K562 (cell line): ENCODE measurements around the gene FSTL4. TPM values are rescaled to one million over a fixed set of nuclear protein-coding genes. Genes with fewer than 3 reads are reported as not detected.

Source experiments
- ATAC-seq: fragments of 200-7000 bp; cut with Tn5 transposase; 3 replicates; pipeline ENCODE4 v1.9.1; 2020; ENCODE audit warnings: moderate library complexity
- BruUV-seq: library from RNA; stranded (reverse); fragments of 400-500 nt; replicated peaks from 2 replicates; lab custom pipeline; 2021; lab: Mats Ljungman, UMichigan
- CTCF ChIA-PET: fragments of 300-600 bp; formaldehyde crosslinking; extraction: SDS; loops from one replicate; lab custom pipeline; 2021; ENCODE audit warnings: low intra/inter-chr PET ratio; lab: Yijun Ruan, JAX
- POLR2A ChIA-PET: fragments of 300-600, 350-650 bp; sonication (Branson Sonifier 250); formaldehyde crosslinking; extraction: SDS; loops from one replicate; lab custom pipeline; 2021; ENCODE audit warnings: antibody characterized with exemption, inconsistent platforms; lab: Yijun Ruan, JAX
- DNase-seq, 4 experiments: peaks; one replicate each; pipeline versions ENCODE4 v3.0.0 to v3.0.0-alpha.2; 2011 to 2018; ENCODE audit warnings: low spot score in 3 of 4, mixed read lengths in 3 of 4; ENCODE audit errors: extremely low read depth in 1 of 4
- FAIRE-seq: peaks from 2 replicates; lab custom pipeline; 2011; peaks lifted over from hg19 to GRCh38; lab: Jason Lieb, UNC
- H2AFZ ChIP-seq: 2 replicates; pipeline ENCODE4 v1.6.0; 2011; ENCODE audit warnings: low read depth, low read length, control low read depth, inconsistent platforms
- H3K27ac ChIP-seq: fragments of 200-600 bp; 3 replicates; pipeline ENCODE4 v1.8.0; 2011; ENCODE audit warnings: low read depth, mild to moderate bottlenecking, control low read depth, inconsistent platforms, low read length, moderate library complexity, mixed read lengths; ENCODE audit errors: extremely low read depth
- H3K27me3 ChIP-seq, 2 experiments: fragments of 300-600 bp in 1 of 2; 2 replicates in 1 of 2; 3 replicates in 1 of 2; pipeline versions ENCODE4 v1.6.0 to v1.8.0; 2011; ENCODE audit warnings: inconsistent platforms in 2 of 2, low read length in 2 of 2, mild to moderate bottlenecking in 1 of 2, mixed read lengths in 1 of 2, moderate library complexity in 1 of 2; ENCODE audit not compliant: control insufficient read depth in 2 of 2, insufficient read depth in 2 of 2
- H3K36me3 ChIP-seq: fragments of 300-600 bp; 3 replicates; pipeline ENCODE4 v1.8.0; 2011; ENCODE audit warnings: mild to moderate bottlenecking, low read length, inconsistent platforms; ENCODE audit not compliant: control insufficient read depth, insufficient read depth
- H3K4me1 ChIP-seq, 2 experiments: fragments of 200-600 bp in 1 of 2; replicated peaks in 1 of 2; 2 replicates in 1 of 2; 3 replicates in 1 of 2; pipeline versions ENCODE4 v1.5.1 to v1.8.0; 2011; ENCODE audit warnings: inconsistent platforms in 2 of 2, low read length in 2 of 2, mild to moderate bottlenecking in 1 of 2, mixed read lengths in 1 of 2, moderate library complexity in 1 of 2; ENCODE audit not compliant: control insufficient read depth in 2 of 2, insufficient read depth in 2 of 2
- H3K4me2 ChIP-seq: 2 replicates; pipeline ENCODE4 v1.6.1; 2011; ENCODE audit warnings: low read length, control low read depth, inconsistent platforms, mixed read lengths; ENCODE audit not compliant: insufficient read depth
- H3K4me3 ChIP-seq: fragments of 200-600 bp; sonication (generic), shearing (Covaris generic); 2 replicates; pipeline ENCODE4 v1.5.1; 2016; ENCODE audit warnings: control low read depth, inconsistent platforms
- H3K79me2 ChIP-seq: fragments of 200-600 bp; 3 replicates; pipeline ENCODE4 v1.8.0; 2011; ENCODE audit warnings: low read length, inconsistent platforms; ENCODE audit not compliant: control insufficient read depth, insufficient read depth
- H3K9ac ChIP-seq, 2 experiments: 2 replicates each; pipeline versions ENCODE4 v1.6.0 to v1.6.1; 2011; ENCODE audit warnings: low read depth in 2 of 2, low read length in 2 of 2, control low read depth in 1 of 2, inconsistent platforms in 1 of 2, mild to moderate bottlenecking in 1 of 2, mixed read lengths in 1 of 2; ENCODE audit not compliant: insufficient read depth in 1 of 2
- H3K9me1 ChIP-seq: one replicate; pipeline ENCODE4 v1.6.0; 2011; ENCODE audit warnings: inconsistent platforms, mild to moderate bottlenecking, low read length, moderate library complexity; ENCODE audit not compliant: control insufficient read depth, insufficient read depth
- H3K9me3 ChIP-seq: replicated peaks from 2 replicates; pipeline ENCODE4 v1.5.1; 2011; ENCODE audit warnings: low read depth, low read length, inconsistent platforms; ENCODE audit not compliant: control insufficient read depth, insufficient read depth
- H4K20me1 ChIP-seq: replicated peaks from 2 replicates; pipeline ENCODE4 v1.6.1; 2011; ENCODE audit warnings: low read length, inconsistent platforms, mixed read lengths; ENCODE audit not compliant: control insufficient read depth, insufficient read depth
- ATF7 ChIP-seq: fragments of 450-650 bp; IDR thresholded peaks from 2 replicates; pipeline ENCODE4 v1.7.1; 2014; ENCODE audit warnings: mild to moderate bottlenecking, moderate library complexity
- SIX5 ChIP-seq, 2 experiments: IDR thresholded peaks; 2 replicates each; pipeline ENCODE4 v1.6.1; 2011; ENCODE audit warnings: low read length in 2 of 2, borderline replicate concordance in 1 of 2, low read depth in 1 of 2, mild to moderate bottlenecking in 1 of 2, moderate library complexity in 1 of 2; ENCODE audit not compliant: insufficient read depth in 1 of 2
- ZNF551 ChIP-seq: fragments of 250-450 bp; sonication (Bioruptor Pico); IDR thresholded peaks from 2 replicates; pipeline ENCODE4 v1.5.0; 2021; ENCODE audit warnings: mild to moderate bottlenecking, moderate library complexity
- WGBS: fragments of 100-300 bp; shearing (Covaris generic); methylation state at CpG from one replicate; pipeline ENCODE4 v1.1.6; 2016; ENCODE audit warnings: low coverage, mixed read lengths; ENCODE audit not compliant: insufficient coverage; ENCODE audit errors: missing lambda C conversion rate; 5-methylcytosine and 5-hydroxymethylcytosine counted together
- in situ Hi-C: fragments of 300-500 bp; cut with MboI; formaldehyde crosslinking; loops from 4 replicates; pipeline ENCODE4 v1.15.0; 2018; ENCODE audit warnings: inconsistent platforms, mixed read lengths
- intact Hi-C: fragments of 100-400 bp; cut with micrococcal nuclease; formaldehyde crosslinking; loops from 2 replicates; pipeline ENCODE4 v1.14.2; 2022
- polyA plus RNA-seq, 8 experiments: library from polyadenylated mRNA; depleted of rRNA in 4 of 8; stranded (reverse) in 5 of 8; unstranded in 3 of 8; fragments of >200 nt; fragmentation: Nextera tagmentation in 2 of 8; fragmentation: Illumina TruSeq in 1 of 8; extraction: Ambion mirVana in 2 of 8; extraction: Trizol in 1 of 8; gene quantifications; 2 replicates each; pipeline versions ENCODE4 v1.2.1 to v1.2.3, GENCODE V29; 2011 to 2014; ENCODE audit warnings: inconsistent platforms in 1 of 8, missing spikeins in 1 of 8
- total RNA-seq, 7 experiments: library from RNA; depleted of rRNA in 6 of 7; stranded (reverse); fragments of >200 nt in 6 of 7; fragmentation: Illumina TruSeq in 2 of 7; extraction: Trizol in 2 of 7; gene quantifications; 2 replicates each; pipeline versions ENCODE4 v1.2.1 to v1.2.3, GENCODE V29; 2011 to 2021; ENCODE audit warnings: low replicate concordance in 1 of 7
- TF ChIP-seq, protein P1 (sequence below): fragments of 250-450 bp; sonication (Bioruptor Pico); IDR thresholded peaks from 2 replicates; pipeline ENCODE4 v1.6.1; 2021; ENCODE audit warnings: mild to moderate bottlenecking
- TF ChIP-seq, protein P2 (sequence below): fragments of 450-650 bp; formaldehyde crosslinking; IDR thresholded peaks from 2 replicates; pipeline ENCODE4 v1.4.0; 2020; ENCODE audit warnings: mild to moderate bottlenecking

The FSTL4 gene
- total and polyA plus RNA-seq, 9 of the 15 experiments (the other 6 are each of a cell fraction or from before 2014, with no cell fraction given), result 0.08 to 0.18 (median 0.10) TPM; not detected in 5

DNA sequence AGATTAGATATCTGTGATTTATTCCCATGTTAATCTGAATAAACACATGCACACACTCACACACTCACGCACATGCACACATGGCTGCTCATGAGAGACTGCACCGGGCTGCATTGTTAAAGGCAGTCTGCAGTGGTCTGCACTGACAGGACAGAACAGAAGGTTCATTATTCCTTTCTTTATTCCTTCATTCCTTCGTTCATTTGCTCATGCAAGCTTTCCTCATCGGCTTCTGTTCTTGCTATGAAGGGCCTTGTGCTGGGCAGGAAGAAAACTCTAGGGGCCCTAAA is 41.4 kb upstream of the FSTL4 start (continued):
- TF ChIP-seq, protein P1, sequence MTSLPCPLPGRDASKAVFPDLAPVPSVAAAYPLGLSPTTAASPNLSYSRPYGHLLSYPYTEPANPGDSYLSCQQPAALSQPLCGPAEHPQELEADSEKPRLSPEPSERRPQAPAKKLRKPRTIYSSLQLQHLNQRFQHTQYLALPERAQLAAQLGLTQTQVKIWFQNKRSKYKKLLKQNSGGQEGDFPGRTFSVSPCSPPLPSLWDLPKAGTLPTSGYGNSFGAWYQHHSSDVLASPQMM, result no peak
- TF ChIP-seq ATF7, result no peak
- no peak for TF ChIP-seq ZNF551 (CRISPR knock-in tag)

DNA sequence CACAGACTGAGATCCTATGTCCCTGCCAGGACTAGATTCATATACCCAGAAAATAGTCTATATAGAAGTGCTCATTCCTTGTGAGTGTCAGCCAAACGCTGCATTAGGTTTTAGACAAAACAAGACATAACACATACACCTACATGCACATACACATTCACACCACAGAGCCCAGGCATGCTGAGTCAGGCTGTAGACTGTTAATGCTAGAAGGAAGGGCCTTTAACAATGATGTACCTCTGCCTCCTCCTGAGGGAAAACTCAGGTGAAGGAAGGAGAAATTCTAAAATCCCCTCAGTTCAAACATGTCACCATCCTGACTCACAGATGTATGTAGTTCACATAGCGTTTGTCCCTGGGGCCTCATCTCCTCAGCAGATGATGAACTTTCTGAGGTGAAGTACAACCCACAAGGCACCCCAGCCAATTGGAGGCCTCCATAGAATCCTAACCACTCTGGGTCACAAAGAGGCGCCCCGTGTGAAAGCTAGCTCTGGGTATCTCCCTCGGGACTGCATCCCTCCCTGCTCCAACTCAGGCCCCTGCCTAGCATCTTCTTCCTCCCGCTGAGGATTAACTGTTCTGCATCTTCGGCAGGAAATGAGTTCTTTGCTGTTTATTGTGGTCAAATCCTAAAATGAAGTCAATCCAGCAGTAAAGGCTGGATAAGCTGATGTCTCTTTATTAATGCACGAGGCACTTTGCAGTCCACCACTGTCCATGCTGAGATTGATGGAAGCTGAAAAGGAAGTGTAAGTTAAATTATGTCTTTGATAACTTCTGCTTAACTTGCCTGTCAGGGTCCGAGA is 40.8 kb upstream of the FSTL4 start:
- POLR2A ChIA-PET, result interaction anchor here (0.6 to 1.2 kb wide), 2 partner anchors 198 to 325 kb away, joined by 3 read pairs; no protein-coding TSS in a partner anchor
- Histone ChIP-seq H3K9me1 (no peaks in the 10 kb centered on the region), H4K20me1 (no peaks in the 10 kb centered on the region; the same call in 1 of the 2 replicates), H3K9ac (no peak overlapping the region), H3K36me3 (no peaks in the 10 kb centered on the region), H3K4me3 (no peak overlapping the region), H3K4me1 (no peaks in the 10 kb centered on the region), H3K9me3 (no peaks in the 10 kb centered on the region), H3K27me3 (peaks cover 0 to 5% of the 10 kb centered on the region in 2 experiments; a peak in 1 of 5 replicates), H3K4me2 (no peak overlapping the region), H3K27ac (no peak overlapping the region), H2AFZ (no peak overlapping the region), H3K79me2 (no peaks in the 10 kb centered on the region)
- WGBS, result under 1% methylated on average over 9 of the region's 9 CpGs
- in situ Hi-C loops (no loop called here), intact Hi-C loops (no loop called here)
- BruUV-seq, result no TSS peak
- CTCF ChIA-PET, result no interaction called here
- ATAC-seq (no peak), DNase-seq (no peak), FAIRE-seq (no peak)
- no peak for TF ChIP-seq SIX5 (IDR thresholded peaks at IDR 0.05; ENCODE audit: borderline replicate concordance in 1 of 2, insufficient read depth in 1 of 2, low read depth in 1 of 2, low read length in 2 of 2)
- TF ChIP-seq, protein P2, sequence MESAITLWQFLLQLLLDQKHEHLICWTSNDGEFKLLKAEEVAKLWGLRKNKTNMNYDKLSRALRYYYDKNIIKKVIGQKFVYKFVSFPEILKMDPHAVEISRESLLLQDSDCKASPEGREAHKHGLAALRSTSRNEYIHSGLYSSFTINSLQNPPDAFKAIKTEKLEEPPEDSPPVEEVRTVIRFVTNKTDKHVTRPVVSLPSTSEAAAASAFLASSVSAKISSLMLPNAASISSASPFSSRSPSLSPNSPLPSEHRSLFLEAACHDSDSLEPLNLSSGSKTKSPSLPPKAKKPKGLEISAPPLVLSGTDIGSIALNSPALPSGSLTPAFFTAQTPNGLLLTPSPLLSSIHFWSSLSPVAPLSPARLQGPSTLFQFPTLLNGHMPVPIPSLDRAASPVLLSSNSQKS, result no peak
